Upper lobe of left lung (tissue), 6 donors: Measurements from ENCODE around the gene XPO6. TPM values are rescaled to one million over a fixed set of nuclear protein-coding genes. Genes with fewer than 3 reads are reported as not detected.
A peak's percentile ranks its signal among the peaks of the same experiment; 100 is the strongest.

Experiments
- ATAC-seq, 2 donors: fragments of 200-7000 bp; cut with Tn5 transposase; one replicate each; pipeline ENCODE4 v1.9.1; 2022; ENCODE audit warnings: mild to moderate bottlenecking in 2 of 2, moderate library complexity in 2 of 2; ENCODE audit not compliant: low FRiP score in 2 of 2
- DNase-seq, 2 donors: peaks; one replicate each; pipeline ENCODE4 v3.0.0-alpha.2; 2019 to 2020
- H3K27ac ChIP-seq, 4 donors: fragments of 200-600 bp; sonication (generic); one replicate each; pipeline ENCODE4 v1.5.1; 2016 to 2019
- H3K27me3 ChIP-seq, 4 donors: fragments of 200-600 bp; sonication (generic); one replicate each; pipeline ENCODE4 v1.5.1; 2017 to 2019
- H3K36me3 ChIP-seq, 4 donors: fragments of 200-600 bp; sonication (generic); one replicate each; pipeline ENCODE4 v1.5.1; 2016 to 2019
- H3K4me1 ChIP-seq, 4 donors: fragments of 200-600 bp; sonication (generic); one replicate each; pipeline ENCODE4 v1.5.1; 2018 to 2019
- H3K4me3 ChIP-seq, 4 donors: fragments of 200-600 bp; sonication (generic); one replicate each; pipeline ENCODE4 v1.5.1; 2017 to 2019; ENCODE audit warnings: mild to moderate bottlenecking in 2 of 4, moderate library complexity in 1 of 4
- H3K9me3 ChIP-seq, 4 donors: fragments of 200-600 bp; sonication (generic); one replicate each; pipeline ENCODE4 v1.5.1; 2018 to 2019
- EP300 ChIP-seq, 4 donors: sonication (generic); formaldehyde crosslinking; IDR thresholded peaks; one replicate each; pipeline ENCODE4 v1.5.1; 2017; ENCODE audit warnings: antibody characterized with exemption in 4 of 4, control low read depth in 2 of 4
- POLR2A ChIP-seq, 4 donors: fragments of 450-650 bp; IDR thresholded peaks; one replicate each; pipeline ENCODE4 v1.5.1; 2016 to 2017; ENCODE audit warnings: antibody characterized with exemption in 4 of 4, mild to moderate bottlenecking in 2 of 4
- POLR2AphosphoS5 ChIP-seq, 2 donors: sonication (generic); formaldehyde crosslinking; IDR thresholded peaks; one replicate each; pipeline ENCODE4 v1.5.1; 2017; ENCODE audit warnings: antibody characterized with exemption in 2 of 2
- WGBS, 2 donors: methylation state at CpG; one replicate each; pipeline ENCODE4 v1.1.5; 2017 to 2018; 5-methylcytosine and 5-hydroxymethylcytosine counted together
- total RNA-seq, 6 donors: library from RNA; depleted of rRNA in 4 of 6; stranded (reverse); fragments of >200 nt in 4 of 6; gene quantifications; one replicate each; pipeline versions ENCODE4 v1.1.0 to v1.2.1, GENCODE V29; 2016 to 2021
- TF ChIP-seq, protein P1 (sequence below), 6 experiments: fragments of 450-650 bp in 4 of 6; fragments of 200-600 bp in 2 of 6; sonication (generic) in 2 of 6; IDR thresholded peaks; one replicate each; pipeline ENCODE4 v1.5.1; 2016 to 2019; ENCODE audit warnings: antibody characterized with exemption in 6 of 6
- donor health status: DM: no; HTN: no; CAD: no; lungs with moderate emphysema.
- donor health status: DM: no; HTN: yes; CAD: no; lungs with severe emphysema.

The XPO6 gene
- total RNA-seq, 6 donors from 2014 or later = 95.5 to 256 (median 129) TPM

DNA sequence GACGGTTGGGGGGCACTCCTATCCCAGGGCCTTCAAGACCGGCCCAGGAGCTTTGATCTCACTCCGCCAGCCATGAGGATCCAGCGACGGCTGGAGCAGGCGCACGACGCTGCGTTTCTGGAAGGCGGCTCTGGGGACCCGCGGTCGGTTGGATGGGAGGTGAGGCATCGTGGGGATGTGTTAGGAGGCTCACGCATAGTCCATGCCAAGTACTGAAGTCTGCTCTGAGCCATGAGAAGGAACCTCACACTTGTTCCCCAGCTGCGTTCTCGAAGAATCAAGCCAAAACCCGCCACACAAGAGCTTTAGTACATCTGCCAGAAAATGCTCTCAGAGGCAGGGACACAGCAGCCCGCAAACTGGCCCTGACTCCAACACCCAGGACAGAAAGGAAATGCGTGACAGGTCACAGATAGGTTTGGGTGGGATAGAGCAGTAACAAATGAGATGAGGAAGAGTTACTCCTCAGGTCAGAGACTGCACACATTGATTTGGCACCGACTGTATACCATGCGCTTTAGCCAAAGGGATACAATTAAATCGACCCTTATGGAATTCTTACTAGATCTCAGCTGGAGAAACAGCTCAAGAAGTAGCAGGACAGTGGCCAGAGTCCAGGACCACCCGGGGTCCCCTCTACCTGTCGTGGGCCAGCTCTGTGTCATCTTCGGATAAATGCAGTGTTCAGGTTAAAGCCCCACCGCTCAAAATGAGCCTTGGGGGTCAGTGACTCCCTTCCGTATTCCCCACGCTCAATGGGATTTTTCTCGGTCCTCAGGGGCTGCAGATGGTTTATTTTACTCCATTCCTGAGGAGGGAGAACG, 141.6 kb downstream of the XPO6 start:
- Histone ChIP-seq H3K9me3 (no peaks in the 10 kb centered on the region), H3K4me1 (peaks cover 0 to 6% (median 2%) of the 10 kb centered on the region in 4 donors), H3K36me3 (no peaks in the 10 kb centered on the region), H3K27me3 (no peaks in the 10 kb centered on the region), H3K27ac (no peak overlapping the region), H3K4me3 (no peak overlapping the region)
- DNase-seq (peak in 1 of 2 donors; percentile 54), ATAC-seq (no peak)
- 69 to 72% methylated on average over 30 of the region's 31 CpGs for WGBS, 2 donors
- no peak for TF ChIP-seq POLR2A (IDR thresholded peaks at IDR 0.05)
- no peak for TF ChIP-seq POLR2AphosphoS5 (IDR thresholded peaks at IDR 0.05)
- TF ChIP-seq, protein P1, sequence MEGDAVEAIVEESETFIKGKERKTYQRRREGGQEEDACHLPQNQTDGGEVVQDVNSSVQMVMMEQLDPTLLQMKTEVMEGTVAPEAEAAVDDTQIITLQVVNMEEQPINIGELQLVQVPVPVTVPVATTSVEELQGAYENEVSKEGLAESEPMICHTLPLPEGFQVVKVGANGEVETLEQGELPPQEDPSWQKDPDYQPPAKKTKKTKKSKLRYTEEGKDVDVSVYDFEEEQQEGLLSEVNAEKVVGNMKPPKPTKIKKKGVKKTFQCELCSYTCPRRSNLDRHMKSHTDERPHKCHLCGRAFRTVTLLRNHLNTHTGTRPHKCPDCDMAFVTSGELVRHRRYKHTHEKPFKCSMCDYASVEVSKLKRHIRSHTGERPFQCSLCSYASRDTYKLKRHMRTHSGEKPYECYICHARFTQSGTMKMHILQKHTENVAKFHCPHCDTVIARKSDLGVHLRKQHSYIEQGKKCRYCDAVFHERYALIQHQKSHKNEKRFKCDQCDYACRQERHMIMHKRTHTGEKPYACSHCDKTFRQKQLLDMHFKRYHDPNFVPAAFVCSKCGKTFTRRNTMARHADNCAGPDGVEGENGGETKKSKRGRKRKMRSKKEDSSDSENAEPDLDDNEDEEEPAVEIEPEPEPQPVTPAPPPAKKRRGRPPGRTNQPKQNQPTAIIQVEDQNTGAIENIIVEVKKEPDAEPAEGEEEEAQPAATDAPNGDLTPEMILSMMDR (IDR thresholded peaks at IDR 0.05) = no peak
- TF ChIP-seq EP300 (IDR thresholded peaks at IDR 0.05) = no peak

DNA sequence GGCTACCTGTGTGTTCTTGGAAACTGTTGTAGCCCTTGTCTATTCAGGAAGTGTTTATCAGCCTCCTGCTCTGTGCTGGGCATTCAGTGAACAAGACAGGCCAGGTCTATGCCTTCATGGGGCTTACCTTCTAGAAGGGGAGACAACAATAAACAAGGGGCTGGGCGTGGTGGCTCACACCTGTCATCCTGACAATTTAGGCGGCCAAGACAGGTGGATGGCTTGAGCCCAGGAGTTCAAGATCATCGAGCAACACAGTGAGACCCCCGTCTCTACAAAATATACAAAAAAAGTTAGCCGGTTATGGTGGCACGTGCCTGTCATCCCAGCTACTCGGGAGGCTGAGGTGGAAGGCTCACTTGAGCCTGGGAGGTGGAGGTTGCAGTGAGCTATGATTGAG, 142.8 kb downstream of the XPO6 start:
- Histone ChIP-seq H3K9me3 (no peaks in the 10 kb centered on the region), H3K36me3 (no peaks in the 10 kb centered on the region), H3K27me3 (peaks cover 0 to 3% (median 1%) of the 10 kb centered on the region in 4 donors), H3K4me3 (no peak overlapping the region), H3K4me1 (peaks cover 0 to 6% (median 2%) of the 10 kb centered on the region in 4 donors), H3K27ac (no peak overlapping the region)
- DNase-seq (no peak), ATAC-seq (no peak)
- WGBS, 2 donors = 86 to 90% methylated on average over 6 to 7 of the region's 7 CpGs
- TF ChIP-seq POLR2AphosphoS5 (IDR thresholded peaks at IDR 0.05) = no peak
- no peak for TF ChIP-seq EP300 (IDR thresholded peaks at IDR 0.05)
- no peak for TF ChIP-seq POLR2A (IDR thresholded peaks at IDR 0.05)
- TF ChIP-seq, protein P1 (IDR thresholded peaks at IDR 0.05) = no peak

DNA sequence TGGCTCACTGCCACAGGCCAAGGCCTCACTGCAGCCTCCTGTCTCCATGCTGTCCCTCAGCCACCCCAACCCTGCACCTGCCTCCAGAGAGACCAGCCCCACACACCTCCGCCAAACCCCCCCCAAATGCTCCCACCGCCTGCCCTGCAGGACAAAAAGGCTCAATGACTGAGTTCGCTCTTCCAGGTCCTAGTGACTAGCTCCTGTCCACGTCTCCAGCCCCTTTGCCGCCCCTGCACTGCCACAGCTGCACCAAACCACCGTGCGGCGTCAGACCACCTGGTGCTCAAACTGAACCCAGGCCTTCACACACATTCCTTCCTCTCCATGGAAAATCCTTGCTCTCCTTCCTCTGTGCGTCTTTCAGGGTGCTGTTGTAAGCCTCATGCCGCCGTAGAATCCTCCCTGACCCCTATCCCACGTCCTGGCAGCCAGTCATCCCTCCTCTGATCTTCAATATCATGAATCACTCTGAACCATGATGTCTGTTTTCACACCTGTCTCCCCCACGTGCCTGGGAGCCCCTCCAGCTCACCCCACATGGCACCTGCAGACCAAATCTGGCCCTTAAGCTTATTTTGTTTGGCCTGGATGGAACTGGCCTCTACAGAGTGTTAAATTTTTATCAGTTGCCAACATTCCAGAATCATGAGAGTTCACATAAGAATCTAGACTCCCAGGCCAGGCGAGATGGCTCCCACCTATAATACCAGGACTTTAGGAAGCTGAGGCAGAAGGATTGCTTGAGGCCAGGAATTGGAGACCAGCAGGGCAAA, 144.0 kb downstream of the XPO6 start:
- Histone ChIP-seq H3K27me3 (peaks cover 0 to 13% (median 6%) of the 10 kb centered on the region in 4 donors), H3K36me3 (no peaks in the 10 kb centered on the region), H3K27ac (no peak overlapping the region), H3K9me3 (no peaks in the 10 kb centered on the region), H3K4me3 (no peak overlapping the region), H3K4me1 (peaks cover 0 to 16% (median 3%) of the 10 kb centered on the region in 4 donors)
- ATAC-seq = no peak
- no peak for TF ChIP-seq POLR2AphosphoS5 (IDR thresholded peaks at IDR 0.05)
- no peak for TF ChIP-seq POLR2A (IDR thresholded peaks at IDR 0.05)
- no peak for TF ChIP-seq EP300 (IDR thresholded peaks at IDR 0.05)
- TF ChIP-seq, protein P1 (IDR thresholded peaks at IDR 0.05) = no peak
- DNase-seq = no peak
- 75 to 78% methylated on average over 14 of the region's 14 CpGs for WGBS, 2 donors

DNA sequence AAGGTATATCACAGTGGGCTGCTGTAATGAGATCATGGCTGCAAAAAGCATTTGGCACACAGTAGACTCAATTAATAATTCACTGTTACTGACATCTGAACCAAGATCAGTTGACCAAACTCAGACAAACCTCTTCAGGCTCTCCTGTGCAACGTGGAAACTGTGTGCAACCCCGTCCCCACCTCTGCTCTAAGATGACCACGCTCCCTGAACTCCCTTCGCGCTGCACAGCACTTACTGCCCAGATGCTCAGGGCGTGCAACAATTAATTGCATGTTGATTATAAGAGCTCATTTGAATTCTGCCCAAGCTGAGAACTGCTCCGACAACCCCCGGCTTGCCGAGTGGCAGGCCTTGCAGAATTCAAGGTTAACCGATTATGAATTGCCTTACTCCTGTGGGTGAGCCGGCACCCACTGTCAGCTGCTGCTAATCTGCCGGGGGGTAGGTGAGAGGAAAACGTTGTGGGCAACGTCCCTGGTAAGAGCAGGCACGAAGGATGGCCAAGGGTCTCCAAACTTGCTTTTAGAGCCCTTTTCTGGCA, 147.0 kb downstream of the XPO6 start:
- Histone ChIP-seq H3K4me1 (peaks cover 0 to 21% (median 4%) of the 10 kb centered on the region in 4 donors), H3K27ac (no peak overlapping the region), H3K27me3 (peaks cover 0 to 24% (median 10%) of the 10 kb centered on the region in 4 donors), H3K4me3 (no peak overlapping the region), H3K36me3 (no peaks in the 10 kb centered on the region), H3K9me3 (no peaks in the 10 kb centered on the region)
- DNase-seq (no peak), ATAC-seq (no peak)
- TF ChIP-seq, protein P1 (IDR thresholded peaks at IDR 0.05) = no peak
- TF ChIP-seq POLR2AphosphoS5 (IDR thresholded peaks at IDR 0.05) (no peak), POLR2A (IDR thresholded peaks at IDR 0.05) (no peak), EP300 (IDR thresholded peaks at IDR 0.05) (no peak)
- 71 to 77% methylated on average over 12 to 15 of the region's 15 CpGs for WGBS, 2 donors
